HUES6 (cell line): ENCODE measurements around the gene SNCB.
A peak's percentile ranks its signal among the peaks of the same experiment; 100 is the strongest.

Experiments used
- H3K27ac ChIP-seq: 2 replicates; pipeline ENCODE4 v1.7.0; 2013; ENCODE audit warnings: low read depth, mild to moderate bottlenecking, low read length, inconsistent platforms
- H3K27me3 ChIP-seq: 2 replicates; pipeline ENCODE4 v1.6.1; 2013; ENCODE audit warnings: low read length; ENCODE audit not compliant: control insufficient read depth, insufficient read depth
- H3K36me3 ChIP-seq: 2 replicates; pipeline ENCODE4 v1.6.1; 2013; ENCODE audit warnings: low read length; ENCODE audit not compliant: control insufficient read depth, insufficient read depth
- H3K4me1 ChIP-seq: 2 replicates; pipeline ENCODE4 v1.6.1; 2013; ENCODE audit warnings: low read length; ENCODE audit not compliant: control insufficient read depth, insufficient read depth
- H3K4me3 ChIP-seq: 2 replicates; pipeline ENCODE4 v1.5.1; 2013; ENCODE audit warnings: low read depth, low read length
- H3K9ac ChIP-seq: one replicate; pipeline ENCODE4 v1.6.1; 2013; ENCODE audit warnings: mild to moderate bottlenecking, low read length
- H3K9me3 ChIP-seq: 2 replicates; pipeline ENCODE4 v1.6.1; 2013; ENCODE audit warnings: low read depth, low read length; ENCODE audit not compliant: control insufficient read depth, insufficient read depth

The SNCB gene

GRCh38 chr5:176640616-176641015 lies 10.3 kb upstream of the SNCB start:
- Histone ChIP-seq H3K27ac (no peak overlapping the region), H3K27me3 (no peaks in the 10 kb centered on the region), H3K36me3 (no peaks in the 10 kb centered on the region), H3K4me3 (no peak overlapping the region), H3K4me1 (peaks cover 42% of the 10 kb centered on the region), H3K9ac (no peak overlapping the region), H3K9me3 (no peaks in the 10 kb centered on the region)

GRCh38 chr5:176639981-176640380 lies 9.6 kb upstream of the SNCB start:
- Histone ChIP-seq H3K4me1 (peaks cover 42% of the 10 kb centered on the region), H3K9ac (no peak overlapping the region), H3K27me3 (no peaks in the 10 kb centered on the region), H3K9me3 (no peaks in the 10 kb centered on the region), H3K4me3 (no peak overlapping the region), H3K27ac (no peak overlapping the region), H3K36me3 (no peaks in the 10 kb centered on the region)

GRCh38 chr5:176639208-176639607 lies 8.9 kb upstream of the SNCB start:
- Histone ChIP-seq H3K27ac (no peak overlapping the region), H3K27me3 (0 out of 2 replicates have a peak, but pooled peaks cover under 1% of the 10 kb centered on the region), H3K36me3 (no peaks in the 10 kb centered on the region), H3K4me3 (no peak overlapping the region), H3K9me3 (no peaks in the 10 kb centered on the region), H3K4me1 (peaks cover 35% of the 10 kb centered on the region), H3K9ac (no peak overlapping the region)

GRCh38 chr5:176638437-176638836 lies 8.1 kb upstream of the SNCB start:
- Histone ChIP-seq H3K4me3 (no peak overlapping the region), H3K36me3 (no peaks in the 10 kb centered on the region), H3K9me3 (no peaks in the 10 kb centered on the region), H3K4me1 (peaks cover 33% of the 10 kb centered on the region), H3K9ac (no peak overlapping the region), H3K27me3 (peaks cover 8% of the 10 kb centered on the region; the same call in 1 of the 2 replicates), H3K27ac (no peak overlapping the region)

GRCh38 chr5:176637556-176637955 lies 7.2 kb upstream of the SNCB start:
- Histone ChIP-seq H3K9ac (no peak overlapping the region), H3K9me3 (no peaks in the 10 kb centered on the region), H3K4me3 (no peak overlapping the region), H3K4me1 (peaks cover 26% of the 10 kb centered on the region), H3K27ac (no peak overlapping the region), H3K36me3 (no peaks in the 10 kb centered on the region), H3K27me3 (peaks cover 13% of the 10 kb centered on the region; the same call in 1 of the 2 replicates)

- Histone ChIP-seq H3K4me1 (peaks cover 21% of the 10 kb centered on the region), H3K27ac (no peak overlapping the region), H3K27me3 (peaks cover 23% of the 10 kb centered on the region)
Observed at GRCh38 chr5:176636426-176636825, 6.1 kb upstream of the SNCB start.

GRCh38 chr5:176633598-176633997 lies 3.3 kb upstream of the SNCB start:
- Histone ChIP-seq H3K27me3 (peaks cover 50% of the 10 kb centered on the region), H3K9ac (no peak overlapping the region), H3K36me3 (no peaks in the 10 kb centered on the region), H3K4me3 (no peak overlapping the region), H3K27ac (no peak overlapping the region), H3K9me3 (no peaks in the 10 kb centered on the region), H3K4me1 (peaks cover 33% of the 10 kb centered on the region)

More at GRCh38 chr5:176636426-176636825, 6.1 kb upstream of the SNCB start:
- no peak overlapping the region for H3K4me3 ChIP-seq
- no peaks in the 10 kb centered on the region for H3K36me3 ChIP-seq
- no peaks in the 10 kb centered on the region for H3K9me3 ChIP-seq
- H3K9ac ChIP-seq = no peak overlapping the region

- no peak overlapping the region for H3K27ac ChIP-seq
- H3K36me3 ChIP-seq = no peaks in the 10 kb centered on the region
- peaks cover 32% of the 10 kb centered on the region for H3K4me1 ChIP-seq
- peaks cover 58% of the 10 kb centered on the region for H3K27me3 ChIP-seq
- no peaks in the 10 kb centered on the region for H3K9me3 ChIP-seq
- no peak overlapping the region for H3K9ac ChIP-seq
- no peak overlapping the region for H3K4me3 ChIP-seq
Observed at GRCh38 chr5:176632745-176633144, 2.4 kb upstream of the SNCB start.

GRCh38 chr5:176631383-176632200 lies 1.3 kb upstream of the SNCB start:
- H3K4me1 ChIP-seq = peaks cover 25% of the 10 kb centered on the region
- no peaks in the 10 kb centered on the region for H3K36me3 ChIP-seq
- H3K27me3 ChIP-seq = peaks cover 66% of the 10 kb centered on the region
- H3K9ac ChIP-seq = no peak overlapping the region
- H3K27ac ChIP-seq = no peak overlapping the region
- peak overlapping the region; percentile 88; the same call in 1 of the 2 replicates for H3K4me3 ChIP-seq
- no peaks in the 10 kb centered on the region for H3K9me3 ChIP-seq

GRCh38 chr5:176630681-176631222 lies 418 bp upstream of the SNCB start:
- H3K9me3 ChIP-seq = no peaks in the 10 kb centered on the region
- no peak overlapping the region for H3K9ac ChIP-seq
- no peak overlapping the region for H3K27ac ChIP-seq
- H3K4me1 ChIP-seq = peaks cover 19% of the 10 kb centered on the region
- peaks cover 67% of the 10 kb centered on the region for H3K27me3 ChIP-seq
- no peaks in the 10 kb centered on the region for H3K36me3 ChIP-seq
- peak overlapping the region; percentile 88 for H3K4me3 ChIP-seq

- H3K36me3 ChIP-seq = no peaks in the 10 kb centered on the region
- H3K9ac ChIP-seq = no peak overlapping the region
- no peaks in the 10 kb centered on the region for H3K9me3 ChIP-seq
- peaks cover 67% of the 10 kb centered on the region for H3K27me3 ChIP-seq
- H3K27ac ChIP-seq = no peak overlapping the region
- peak overlapping the region; percentile 88 for H3K4me3 ChIP-seq
- peaks cover 19% of the 10 kb centered on the region for H3K4me1 ChIP-seq
Observed at GRCh38 chr5:176629317-176629852, 949 bp downstream of the SNCB start.
